Measurements from ENCODE around the gene DMKN.
"Not testable (repeated sequence)": the region's sequence is repeated elsewhere in the genome, so short reads cannot be mapped to it uniquely, and the experiment has no call there.

Gene DMKN

DNA sequence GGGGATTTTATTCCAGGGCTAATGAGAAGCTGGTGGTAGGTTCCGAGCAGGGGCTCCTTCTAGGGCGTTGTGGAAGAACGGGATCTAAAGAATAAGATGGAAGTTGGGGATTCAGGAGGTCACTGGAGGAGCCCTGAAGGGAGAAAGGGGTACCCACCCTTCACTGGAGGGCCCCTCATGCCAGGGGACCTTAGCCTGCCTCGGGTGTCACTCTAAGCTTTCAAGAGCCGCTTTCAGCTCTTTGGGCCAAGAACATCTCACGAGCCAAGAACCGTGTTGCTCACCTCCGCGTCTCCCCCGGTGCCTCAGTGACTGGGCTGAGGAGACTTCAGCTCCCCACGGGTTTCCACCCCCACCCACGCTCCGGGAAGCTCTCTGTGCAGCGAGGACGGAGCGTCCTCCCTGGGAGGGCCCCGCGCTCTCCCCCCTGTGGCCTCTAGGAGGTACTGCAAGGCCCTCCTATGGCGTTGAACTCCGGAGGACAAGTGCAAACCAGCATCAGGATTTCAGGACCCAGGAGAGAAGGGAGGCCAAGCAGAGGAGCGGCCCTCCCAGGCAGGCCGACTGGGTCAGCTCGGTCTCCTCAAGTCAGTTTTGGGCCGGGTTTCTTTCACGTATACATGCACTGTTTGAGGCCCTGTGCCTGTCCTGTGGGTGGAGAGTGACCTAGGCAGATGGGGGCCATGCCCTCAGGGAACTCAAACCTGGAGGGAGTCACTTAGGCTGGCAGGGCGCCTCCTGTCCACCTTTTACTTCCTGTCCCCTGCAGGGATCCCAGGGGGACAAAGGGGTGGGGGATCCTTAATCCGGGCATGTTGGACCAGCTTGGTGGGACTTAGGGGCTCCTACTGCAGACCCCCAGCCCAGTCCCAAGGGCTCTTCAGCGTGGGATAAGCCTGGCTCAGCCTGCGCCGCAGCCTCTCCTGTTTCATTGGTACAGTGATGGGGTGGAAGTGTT is 18.1 kb downstream of the DMKN start:
- DNase-seq, result peak; percentile 33 to 57

DNA sequence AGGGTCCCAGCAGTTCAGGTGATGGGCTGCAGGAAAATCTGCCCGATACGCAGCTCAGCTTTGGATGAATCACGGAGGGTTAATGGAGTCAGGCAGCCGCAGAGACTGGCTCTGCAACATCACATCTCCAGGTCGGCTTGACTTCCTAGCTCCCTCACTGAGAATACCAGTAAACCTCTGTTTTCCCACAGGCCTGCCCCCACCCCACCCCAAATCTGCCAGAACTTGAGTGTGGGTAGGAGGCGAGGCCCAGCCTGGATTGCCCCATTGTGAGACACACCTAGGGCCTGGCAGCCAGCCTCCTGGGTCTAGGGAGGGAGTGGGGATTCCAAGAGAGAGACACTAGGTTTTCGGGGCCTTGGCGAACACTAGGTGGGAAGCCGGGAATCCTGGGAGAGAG is 19.5 kb downstream of the DMKN start:
- no peak for DNase-seq

DNA sequence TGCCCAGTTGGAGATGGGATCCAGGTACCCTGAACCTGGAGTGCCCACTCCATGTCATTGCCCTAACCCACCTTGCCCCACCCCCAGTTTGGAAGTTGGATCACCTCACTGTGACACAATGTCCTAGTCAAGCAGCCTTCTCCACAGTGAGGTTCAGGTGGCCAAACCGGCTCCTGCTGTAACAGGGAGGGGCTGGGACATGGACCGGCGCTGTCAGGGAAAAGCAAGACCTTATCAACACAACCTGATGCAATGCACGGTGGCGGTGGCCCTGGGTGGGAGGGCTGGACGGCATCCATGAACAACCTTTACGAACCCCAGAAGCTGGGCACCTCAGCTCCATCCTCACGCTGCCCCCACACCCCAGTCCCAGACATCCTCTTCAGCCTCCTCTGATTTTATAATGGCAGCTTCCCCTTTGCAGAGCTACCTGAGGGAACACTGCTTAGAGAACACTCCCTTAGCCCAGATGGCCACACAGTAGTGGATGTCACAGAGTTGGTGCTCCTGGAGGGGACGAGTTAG is 21.6 kb downstream of the DMKN start:
- DNase-seq, result no peak

DNA sequence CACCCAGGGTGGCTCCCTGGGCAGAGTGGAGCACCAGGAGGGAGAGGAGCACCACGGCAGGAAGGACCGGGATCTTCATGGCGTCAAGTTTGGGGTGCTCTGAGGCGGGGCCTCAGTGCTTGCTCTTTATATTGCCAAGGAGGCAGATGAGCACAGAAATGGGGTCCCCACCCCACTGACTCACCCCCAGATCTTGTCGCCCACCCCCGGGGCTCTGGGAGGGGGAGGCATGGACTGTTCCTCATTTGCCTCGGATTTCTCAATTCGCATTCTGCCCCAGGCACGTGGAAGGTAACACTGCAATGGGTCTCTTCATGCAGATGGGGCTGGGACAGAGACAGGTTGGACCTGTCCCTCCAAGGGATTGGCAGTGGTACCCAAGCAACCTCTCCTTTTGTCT is 23.1 kb downstream of the DMKN start, which contains the start of gene KRTDAP:
Gene KRTDAP, minus strand, starts transcription at position 101 of the 400 bp plus-strand sequence. Its CDS starts 22 bp downstream, at position 79.
- no peak for DNase-seq

DNA sequence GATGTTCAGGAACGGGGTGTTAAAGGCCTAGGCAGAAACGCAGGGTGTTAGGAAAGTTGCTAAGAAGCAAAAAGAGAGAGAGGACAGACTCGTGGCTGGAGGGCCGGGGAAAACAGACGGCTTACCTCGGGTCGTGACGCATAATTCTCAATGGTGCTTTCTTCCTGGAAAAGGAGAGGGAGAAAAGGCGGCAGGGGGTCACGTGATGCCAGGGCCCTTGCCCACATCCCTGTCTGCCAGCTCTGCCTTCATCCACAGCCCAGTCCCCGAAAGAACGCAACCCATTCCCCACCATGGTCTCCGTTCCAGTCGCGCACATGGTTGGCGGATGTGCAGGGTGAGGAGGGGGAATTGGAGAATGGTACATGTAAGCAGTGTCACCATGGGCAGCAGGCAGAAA is 24.8 kb downstream of the DMKN start:
- DNase-seq, result peak in 1 of 2 experiments; percentile 27

DNA sequence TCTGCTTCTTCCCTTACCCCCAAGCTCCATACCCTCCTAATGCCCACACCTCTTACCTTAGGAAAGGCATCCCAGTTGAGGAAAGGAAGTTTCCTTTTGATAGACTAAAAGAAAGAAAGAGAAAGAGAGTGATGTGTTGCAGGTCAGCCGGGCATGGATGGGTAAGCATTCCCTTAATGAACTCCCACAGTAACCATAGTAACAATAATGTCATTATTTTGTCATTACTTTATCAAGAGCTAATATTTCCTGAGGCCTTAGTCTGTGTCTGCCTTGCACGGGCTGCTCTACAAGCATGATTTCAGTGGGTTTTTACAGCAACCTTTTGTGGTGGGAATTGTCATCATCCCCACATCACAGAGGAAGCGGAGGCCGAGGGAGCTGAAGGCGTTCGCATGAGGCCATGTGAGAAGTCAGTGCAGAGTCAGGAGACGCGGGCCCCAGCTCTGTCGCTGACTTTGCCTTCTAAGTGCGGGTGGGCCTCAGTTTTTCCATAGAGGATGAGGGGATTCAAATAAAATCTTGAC is 25.7 kb downstream of the DMKN start:
- DNase-seq, result no peak

DNA sequence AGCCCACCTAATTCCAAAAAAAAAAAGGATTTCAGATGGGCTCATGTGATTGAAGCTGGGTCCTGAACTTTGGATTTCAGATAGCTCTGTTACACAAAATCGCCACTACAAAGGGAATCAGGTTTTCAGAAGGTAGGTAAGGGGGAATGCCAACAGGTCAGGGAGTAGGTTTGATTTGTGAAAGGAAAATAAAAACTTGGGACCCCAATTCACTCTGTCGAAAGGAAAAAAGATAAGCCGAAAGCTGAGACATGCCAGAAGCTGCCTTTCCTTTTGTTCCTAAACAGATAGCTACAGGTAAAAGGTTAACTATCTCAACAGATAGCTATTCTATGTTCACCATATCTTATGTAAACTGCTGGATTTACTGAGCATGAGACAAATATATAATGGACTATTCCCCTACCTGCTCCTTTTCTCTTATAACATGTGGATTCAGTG is 27.2 kb downstream of the DMKN start:
- no peak for DNase-seq

DNA sequence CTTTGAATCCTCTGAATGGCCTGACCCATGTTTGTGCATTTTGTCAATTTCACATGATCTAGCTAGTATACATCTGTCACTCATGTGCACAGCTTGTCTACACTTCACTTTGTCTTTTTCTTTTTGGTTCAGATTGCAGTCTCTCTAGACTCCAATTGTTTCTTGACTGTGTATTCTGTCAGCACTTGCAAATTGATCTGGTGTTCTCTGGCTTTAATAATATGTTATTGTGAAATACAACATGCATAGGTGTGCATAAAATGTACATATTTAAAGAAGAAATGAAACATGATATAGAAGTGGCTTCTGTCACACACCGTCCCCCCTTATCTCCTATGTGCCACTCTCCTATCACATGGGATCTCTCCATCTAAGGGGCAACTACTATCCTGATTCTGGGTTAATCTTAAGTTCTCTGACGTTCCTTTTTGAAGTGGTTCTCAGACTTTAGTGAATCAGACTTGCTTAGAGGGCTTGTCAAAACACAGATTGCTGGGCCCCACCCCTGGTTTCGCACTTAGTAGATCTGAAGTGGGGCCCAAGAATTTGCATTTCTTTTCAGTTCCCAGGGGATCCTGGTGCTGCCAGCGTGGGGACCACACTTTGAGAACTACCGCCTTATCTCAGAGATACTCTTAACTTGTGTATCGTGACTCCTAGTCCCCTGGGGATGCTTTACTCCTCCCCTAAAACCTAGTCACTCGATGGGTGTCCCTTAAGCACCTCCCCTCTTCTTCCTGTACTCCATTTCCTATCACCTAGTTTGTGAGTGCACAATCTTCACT is 29.0 kb downstream of the DMKN start:
- DNase-seq, result no peak

DNA sequence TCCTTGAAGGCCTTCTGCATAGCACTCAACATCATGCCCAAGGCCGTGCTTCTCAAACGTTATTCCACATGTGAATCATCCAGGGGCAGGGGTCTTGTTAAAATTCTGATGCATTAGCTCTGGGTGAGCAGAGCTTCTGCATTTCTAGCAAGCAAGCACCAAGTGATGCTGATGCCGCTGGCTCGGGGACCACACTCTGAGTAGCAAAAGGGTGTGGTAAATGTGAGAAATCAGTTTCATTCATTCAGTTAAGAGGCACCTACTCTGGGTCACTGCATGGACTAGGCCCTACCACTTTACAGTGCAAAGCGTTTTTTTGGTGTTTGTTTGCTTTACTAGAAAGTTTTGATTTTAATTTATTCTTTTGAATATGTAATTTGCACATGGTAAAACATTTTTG is 30.4 kb downstream of the DMKN start:
- no peak for DNase-seq

DNA sequence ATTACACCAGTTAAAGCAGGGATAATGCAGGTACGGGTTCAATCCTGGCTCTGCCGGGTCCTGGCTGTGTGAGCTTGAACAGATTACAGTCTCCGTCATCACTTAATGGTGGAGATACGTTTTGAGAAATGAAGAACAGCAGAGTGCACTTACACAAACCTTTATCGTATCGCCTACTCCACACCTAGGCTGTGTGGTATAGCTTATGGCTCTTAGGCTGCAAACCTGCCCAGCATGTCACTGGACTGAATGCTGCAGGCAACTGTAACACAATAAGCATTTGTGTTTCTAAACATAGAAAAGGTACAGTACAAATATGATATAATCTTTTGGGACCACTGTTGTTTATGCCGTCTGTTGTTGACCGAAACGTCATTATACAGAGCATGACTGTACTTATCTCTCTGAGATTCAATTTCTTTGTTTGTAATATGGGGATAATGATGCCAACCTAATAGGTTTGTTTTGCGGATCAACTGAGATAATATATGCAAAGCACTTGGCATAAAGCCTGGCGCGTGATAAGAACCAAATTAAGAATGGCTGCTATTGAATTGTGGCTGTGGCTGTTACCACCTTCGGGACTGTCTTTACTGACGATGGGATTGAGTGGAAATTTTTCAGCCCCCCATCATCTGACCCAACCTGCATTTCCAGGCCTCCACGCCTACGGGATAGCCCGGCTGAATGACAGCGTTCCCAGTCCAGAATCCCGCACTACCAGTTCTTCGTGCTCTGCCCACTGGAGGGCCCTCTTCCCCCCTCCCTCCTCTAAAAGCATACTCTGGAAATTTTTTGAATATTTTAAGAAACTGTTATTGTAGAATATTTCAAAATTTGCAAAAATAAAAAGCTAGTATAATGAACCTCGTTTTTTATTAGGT is 34.4 kb downstream of the DMKN start:
- peak; percentile 8 to 59 for DNase-seq

DNA sequence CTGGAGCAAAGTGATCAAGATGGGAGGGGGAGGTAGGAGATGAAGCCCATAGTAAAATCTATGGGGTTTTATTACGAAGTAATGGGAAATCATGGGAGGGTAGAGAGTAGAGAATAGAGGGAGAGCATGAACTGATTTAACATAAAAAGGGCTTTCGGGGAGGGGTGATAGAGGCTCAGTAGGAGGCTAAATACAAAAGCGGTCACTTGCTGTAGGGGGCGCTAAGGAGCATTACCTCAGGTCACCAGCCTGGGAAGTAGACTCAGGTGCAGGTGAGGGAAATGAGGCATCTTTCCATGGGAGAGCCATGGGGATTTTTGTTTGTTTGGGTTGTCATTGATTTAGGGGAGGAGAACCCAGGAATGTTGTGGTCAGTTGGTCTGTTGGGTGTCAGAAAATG is 37.3 kb downstream of the DMKN start:
- no peak for DNase-seq

DNA sequence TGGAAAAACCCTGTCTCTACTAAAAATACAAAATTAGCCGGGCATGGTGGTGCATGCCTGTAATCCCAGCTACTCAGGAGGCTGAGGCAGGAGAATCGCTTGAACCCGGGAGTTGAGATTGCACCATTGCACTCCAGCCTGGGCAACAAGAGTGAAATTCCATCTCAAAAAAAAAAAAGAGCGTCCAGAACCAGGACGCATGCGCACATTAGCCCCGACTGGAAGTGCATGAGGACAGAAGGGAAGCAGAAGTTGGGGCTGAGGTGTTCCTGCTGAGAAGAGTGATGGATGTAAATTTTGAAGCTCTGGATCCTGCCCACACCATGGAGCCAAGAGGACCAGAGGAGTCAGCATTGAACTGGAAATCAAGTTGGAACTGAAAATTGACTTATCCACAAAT is 38.9 kb downstream of the DMKN start:
- DNase-seq, result not testable (repeated sequence)

DNA sequence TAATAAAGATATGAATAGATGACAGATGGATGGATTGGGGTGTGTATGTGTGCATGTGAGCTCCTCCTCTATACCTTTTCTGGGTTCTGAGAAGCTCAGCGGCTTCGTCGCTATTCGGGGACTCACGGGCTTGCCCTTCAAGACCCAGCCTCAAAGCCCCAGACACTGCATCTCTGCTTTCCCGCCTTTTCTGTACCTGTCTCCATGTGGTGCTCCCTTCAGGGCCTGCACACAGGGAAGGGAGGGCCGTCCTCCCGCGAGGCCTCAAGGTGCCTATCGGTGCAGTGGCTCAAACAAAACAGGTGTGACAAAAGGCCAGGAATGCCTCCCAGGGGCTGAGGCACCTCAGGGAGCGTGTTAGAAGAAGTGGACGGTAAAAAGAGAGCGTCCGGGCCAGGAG is 39.3 kb downstream of the DMKN start:
- DNase-seq, result no peak

DNA sequence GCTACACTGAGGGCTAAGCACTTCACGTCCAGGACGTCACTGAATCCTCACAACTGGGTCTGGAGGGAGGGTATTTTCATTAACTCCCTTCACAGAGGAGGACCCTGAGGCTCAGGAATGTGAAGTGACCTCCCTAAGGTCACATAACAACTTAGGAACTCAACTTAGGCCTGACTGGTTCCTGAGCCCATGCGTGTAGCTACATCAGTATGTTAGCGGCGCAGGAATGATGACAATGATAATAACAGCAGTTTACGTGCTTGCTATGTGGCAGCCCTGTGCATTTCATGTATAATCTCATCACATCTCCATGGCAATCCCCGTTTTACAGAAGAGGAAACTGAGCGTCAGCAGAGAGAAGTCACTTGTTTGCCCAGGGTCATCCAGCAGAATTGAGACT is 41.5 kb downstream of the DMKN start:
- no peak for DNase-seq

DNA sequence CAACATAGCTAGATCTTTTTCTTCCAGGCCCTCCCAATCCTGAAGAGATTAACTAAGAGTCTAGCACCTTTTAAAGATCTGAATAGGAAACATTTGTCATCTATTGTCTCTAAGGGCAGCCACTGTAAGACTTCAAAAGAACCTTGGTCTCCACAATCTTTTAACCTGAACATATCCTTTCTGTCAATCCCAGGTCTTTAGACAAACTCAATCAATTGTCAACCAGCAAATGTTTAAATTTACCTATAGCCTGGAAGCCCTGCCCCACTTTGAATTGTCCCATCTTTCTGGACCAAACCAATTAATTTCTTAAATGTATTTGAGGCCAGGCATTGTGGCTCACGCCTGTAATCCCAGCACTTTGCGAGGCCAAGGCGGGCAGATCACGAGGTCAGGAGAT is 42.4 kb downstream of the DMKN start:
- not testable (repeated sequence) for DNase-seq

DNA sequence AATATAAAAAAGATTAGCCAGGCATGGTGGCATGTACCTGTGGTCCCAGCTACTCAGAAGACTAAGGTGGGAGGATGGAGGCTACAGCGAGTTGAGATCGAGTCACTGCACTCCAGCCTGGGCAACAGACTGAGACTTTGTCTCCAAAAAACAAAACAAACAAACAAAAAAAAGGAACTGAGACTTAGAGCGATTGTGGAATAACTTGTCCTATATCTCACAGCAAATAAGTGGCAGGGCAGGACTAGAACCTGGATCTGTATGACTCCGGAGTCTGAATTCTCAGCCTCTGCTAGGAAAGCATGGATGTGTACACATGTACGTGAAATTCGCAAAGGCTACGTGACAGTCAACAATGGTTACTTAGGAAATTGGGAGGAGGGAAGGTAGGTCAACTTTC is 43.3 kb downstream of the DMKN start:
- DNase-seq, result no peak

DNA sequence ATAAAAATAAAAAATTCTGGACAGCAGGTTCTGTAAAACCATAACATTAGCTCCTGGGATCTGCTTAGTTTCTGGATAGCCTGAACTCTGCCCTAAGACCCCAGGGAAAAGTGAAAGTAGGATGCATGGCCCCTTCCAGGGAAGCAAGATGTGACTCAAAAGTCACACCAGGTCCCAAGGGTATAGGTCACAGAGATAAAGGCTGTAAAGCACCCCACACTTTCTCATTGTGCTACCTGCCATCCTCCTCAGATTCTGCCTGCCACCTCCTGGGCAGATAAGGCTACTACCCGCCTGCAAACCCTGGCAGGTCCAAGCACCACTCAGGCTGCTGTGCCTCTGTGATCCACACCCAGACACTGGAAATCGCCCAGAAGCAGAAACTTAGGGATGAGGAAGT is 44.8 kb downstream of the DMKN start:
- DNase-seq, result peak; percentile 8 to 34

DNA sequence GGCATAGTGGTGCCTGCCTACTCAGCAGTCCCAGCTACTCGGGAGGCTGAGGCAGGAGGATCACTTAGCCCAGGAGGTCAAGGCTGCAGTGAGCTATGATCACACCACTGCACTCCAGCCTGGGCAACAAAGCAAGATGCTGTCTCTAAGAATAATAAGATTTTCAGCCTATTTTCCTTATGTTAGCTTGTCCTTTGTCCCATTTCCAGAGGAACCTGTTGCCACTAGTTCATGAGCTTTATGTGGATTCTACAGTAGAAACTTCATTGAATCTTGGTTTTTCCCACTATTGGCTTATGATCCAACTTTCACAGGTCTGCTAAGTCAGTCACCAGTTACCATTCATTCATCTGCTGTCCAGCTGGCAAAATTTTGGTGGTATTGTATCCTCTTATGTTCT is 47.2 kb downstream of the DMKN start:
- no peak for DNase-seq

DNA sequence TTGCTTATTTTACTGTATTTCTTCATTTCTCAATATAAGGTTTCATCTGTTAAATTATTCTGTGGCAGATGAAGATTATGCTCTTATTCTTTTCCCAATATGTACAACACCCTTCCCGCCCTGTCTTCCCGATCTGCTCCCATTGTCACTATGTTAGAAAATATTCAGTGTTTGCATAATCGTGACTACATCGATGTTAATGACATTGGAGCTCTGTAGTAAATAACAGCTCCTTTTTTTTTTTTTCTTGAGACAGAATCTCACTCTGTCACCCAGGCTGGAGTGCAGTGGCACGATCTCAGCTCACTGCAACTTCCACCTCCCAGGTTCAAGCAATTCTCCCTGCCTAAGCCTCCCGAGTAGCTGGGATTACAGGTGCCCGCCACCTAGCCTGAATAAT is 50.5 kb downstream of the DMKN start:
- DNase-seq, result not testable (repeated sequence)

DNA sequence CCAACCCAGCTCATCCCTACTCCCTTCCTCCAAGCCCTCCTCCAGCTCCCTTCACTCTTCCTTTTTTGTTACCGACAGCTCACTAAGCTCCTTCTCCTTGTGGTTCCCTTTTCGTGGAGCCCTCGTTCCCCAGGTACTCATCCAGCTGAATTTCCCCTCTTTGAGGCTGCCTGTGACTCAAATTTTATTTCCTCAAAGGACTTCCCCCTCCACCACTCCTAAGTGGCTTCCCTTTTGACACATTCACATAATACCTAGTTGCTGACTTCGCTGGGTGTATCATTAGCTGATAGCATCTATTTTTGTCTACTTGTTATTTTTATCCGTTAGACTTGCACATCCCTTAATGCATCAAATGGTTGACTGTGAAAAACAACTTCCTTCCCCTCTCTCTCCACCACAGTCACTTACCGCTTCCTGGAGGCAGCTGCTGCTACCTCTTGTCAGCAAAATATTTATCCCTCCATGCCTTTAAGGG is 50.9 kb downstream of the DMKN start:
- no peak for DNase-seq

DNA sequence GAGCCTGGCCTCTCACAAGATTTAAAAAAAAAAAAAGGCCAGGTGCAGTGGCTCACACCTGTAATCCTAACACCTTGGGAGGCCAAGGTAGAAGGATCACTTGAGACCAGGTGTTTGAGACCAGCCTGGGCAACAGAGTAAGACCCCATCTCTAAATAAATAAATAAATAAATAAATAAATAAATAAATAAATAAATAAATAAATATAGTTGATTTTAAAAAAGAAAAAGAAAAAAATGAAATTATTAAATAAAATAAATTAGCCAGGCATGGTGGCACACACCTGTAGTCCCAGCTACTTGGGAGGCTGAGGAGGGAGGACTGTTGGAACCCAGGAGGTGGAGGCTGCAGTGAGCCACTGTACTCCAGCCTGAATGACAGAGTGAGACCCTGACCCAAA is 51.7 kb downstream of the DMKN start:
- not testable (repeated sequence) for DNase-seq

DNA sequence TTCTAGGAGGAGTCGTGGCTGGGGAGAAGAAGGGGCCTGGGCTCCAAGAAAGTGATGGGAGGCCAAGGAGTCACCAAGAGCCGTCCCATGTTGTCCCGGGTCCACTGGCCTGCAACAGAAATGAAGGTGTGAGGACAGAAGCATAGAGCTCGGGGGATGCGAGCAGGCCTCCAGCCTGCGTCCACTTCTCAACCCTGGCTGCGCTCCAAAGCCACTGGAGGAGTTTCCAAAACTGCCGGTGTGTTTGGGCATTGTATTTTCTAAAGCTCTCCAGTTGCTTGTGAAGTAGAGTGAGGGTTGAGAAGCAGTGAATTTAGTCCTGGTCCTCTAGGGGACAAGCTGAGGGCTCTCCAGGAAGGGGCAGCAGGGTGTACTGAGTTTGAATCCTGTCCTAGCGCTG is 52.4 kb downstream of the DMKN start:
- no peak for DNase-seq
